ENCODE results near the gene LRG1.

The LRG1 gene

DNA sequence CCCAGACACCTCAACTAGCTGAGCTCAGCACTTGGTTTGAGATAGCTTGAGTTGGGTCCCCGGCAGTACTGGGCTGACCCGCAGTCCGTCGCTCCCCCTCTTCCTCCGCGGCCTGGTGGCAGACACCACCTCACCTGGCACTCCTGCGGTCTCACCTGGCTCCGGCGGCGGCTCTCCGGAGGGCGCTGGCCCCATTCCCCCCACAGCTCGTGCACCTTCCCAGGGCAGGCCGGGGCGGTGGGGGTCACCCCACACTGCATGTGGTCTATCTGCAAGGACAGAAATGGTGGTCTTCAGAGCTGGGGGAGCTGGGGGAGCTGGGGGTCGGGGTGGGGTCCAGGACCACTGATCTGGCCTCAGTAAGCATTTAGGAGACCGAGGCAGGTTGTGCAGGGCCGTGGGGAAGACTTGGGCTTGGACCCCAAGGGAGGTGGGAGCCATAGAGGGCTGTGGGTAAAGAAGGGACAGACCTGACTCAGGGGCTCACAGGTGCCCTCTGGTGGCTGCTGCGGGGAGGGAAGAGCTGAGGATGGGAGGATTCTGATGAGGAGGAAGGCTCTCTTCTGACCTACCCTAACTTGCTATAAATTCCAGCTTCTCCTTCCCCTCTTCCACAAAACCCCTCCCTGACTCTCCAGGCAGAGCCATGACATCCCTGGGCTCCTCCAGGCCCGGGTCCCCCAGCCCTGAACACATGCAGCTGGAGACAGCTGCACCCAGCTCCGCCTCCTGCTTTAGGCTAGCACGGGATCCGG, 14.9 kb downstream of the LRG1 start:
- peak; percentile 61 for DNase-seq

DNA sequence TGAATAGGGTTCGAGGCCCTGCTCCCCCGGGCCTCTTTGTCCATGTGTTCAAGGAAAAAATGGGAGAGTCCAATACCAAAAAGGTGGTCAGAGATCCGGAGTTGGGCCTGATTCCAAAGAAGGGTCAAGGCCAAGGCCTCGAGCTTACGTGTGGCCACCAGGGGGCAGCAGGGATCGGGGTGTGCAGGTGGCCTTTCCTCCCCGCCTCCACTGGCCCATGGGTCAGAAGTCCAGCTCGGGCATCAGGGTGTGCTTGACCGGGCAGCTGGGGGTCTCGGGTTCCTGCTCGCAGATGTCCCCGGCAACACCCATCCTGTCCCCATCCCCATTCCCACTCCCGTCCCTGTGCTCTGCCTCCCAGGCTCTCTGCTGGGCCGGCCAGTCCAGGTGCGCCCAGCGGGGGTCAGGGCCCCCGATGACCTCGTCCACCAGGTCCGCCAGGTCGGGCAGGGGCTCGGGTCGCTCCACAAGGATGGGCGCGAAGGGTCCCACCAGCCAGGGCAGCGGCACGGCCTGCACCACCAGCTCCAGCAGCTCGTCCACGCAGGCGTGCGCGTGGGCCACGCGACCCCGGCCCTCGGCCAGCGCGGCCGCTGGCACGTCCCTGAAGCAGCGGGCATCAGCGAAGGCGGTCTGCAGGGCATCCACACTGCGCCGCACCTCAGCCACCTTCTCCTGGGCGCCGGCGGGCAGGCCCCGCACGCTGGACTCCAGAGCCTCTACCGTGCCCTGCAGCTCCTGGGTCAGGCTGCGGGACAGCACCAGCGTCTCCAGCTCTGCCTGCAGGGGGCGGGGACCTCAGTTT, 16.3 kb downstream of the LRG1 start:
- DNase-seq, result no peak

DNA sequence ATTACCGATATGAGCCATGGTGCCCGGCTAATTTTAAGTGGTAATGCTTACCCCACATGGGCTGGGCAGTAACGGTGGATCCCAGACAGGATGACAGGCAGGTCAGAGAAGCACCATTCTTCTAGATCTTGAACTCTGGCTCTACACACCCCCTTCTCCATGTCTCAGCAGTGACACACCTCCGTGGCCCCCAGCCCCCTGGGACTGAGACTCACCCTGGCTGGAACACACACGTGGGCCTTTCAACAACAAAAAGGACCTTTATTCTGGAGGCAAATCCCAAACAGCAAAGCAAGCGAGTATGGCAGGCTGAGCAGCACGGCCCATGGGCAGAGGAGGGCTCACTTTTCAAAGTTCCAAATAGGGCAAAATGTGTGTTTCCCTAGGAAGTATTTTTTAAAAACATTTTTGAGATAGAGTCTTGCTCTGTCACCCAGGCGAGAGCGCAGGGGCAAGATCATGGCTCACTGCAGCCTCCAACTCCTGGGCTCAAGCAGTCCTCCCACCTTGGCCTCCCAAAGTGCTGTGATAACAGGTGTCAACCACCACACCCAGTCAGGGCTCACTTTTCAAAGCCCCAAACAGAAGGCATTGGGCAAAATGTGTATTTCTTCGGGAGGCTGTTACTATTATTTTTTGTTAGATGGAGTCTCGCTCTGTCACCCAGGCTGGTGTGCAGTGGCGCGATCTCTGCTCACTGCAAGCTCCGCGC, 17.4 kb downstream of the LRG1 start:
- no peak for DNase-seq

DNA sequence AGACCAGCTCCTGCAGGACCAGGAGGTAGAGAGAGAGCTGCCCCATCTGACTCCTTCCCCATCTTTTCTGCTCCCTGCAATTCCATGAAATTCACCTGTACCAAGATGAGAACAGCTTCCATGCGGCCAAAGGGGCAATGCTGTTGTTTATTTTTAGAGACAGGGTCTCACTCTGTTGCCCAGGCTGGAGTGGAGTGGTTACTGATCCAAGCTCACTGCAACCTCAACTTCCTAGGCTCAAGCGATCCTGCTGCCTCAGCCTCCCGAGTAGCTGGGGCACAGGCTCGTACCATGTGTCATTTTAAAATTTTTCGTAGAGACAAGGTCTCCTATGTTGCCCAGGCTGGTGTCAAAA, 18.0 kb downstream of the LRG1 start:
- DNase-seq, result no peak

DNA sequence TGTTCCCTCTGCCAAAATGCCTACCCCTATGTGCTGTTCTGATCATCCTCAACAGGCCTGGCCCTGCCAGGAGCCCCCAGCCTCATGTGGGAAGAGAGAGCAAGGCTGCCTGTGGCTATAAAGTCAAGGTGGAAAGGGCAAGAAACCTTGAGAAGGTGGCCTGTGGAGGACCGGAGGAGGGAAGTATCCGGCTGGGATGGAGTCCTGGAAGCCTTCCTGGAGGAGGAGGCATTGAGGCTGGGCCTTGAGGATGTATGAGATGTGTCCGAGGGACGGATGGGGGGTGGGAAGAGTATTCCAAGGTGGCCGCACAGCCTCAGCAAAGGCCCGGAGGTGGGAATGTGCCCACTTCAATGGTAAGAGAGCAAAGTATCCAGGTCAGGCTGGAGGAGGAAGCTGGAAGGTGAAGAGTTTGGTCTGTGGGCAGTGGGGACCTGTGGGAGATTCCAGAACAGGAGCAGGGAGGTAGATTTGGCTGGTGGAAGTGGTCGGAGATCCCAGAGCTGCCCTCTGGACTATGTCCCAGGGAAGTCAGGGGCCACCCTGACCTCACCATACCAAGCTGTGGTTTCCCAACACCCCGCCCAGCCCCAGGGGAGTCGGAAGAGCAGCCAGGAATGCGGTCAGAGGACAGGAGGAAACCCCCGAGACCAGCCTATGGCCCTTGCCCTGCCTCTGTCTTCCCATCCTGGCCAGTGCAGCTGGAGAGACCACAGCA, 18.5 kb downstream of the LRG1 start:
- DNase-seq, result no peak

DNA sequence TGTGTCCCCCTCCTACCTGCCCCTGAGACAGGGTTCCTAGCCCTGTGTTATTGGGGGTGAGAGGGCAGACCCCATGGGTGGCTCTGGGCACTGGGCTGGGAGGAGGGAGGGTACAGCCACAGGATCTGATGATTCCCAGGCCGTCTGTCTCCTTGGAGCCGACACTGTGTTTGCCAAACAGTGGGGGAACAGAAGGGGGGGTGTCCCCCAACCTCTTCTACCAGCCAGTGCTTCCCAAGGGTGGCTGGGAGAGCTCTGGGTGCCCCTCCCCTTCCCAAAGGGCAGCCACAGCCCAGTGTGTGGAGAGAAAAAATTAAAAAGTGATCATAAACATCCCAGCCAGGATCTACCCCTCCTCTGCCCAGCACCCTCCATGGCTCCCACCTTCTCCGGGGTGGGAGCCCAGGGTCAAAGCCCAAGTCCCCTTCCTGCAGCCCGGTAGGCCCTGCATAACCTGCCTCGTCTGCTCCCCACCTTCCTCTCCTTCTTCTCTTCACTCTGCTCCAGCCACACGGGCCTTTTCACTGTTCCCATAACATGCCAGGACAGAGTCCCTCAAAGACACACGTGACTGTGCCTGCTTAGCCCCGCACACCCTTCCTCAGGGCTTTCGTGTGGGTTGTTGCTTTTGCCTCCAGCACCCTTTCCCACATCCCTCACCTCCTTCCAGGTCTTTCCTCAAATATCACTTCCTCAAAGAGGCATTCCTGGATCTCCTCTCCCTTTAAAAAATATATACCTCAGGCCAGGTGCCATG, 20.1 kb downstream of the LRG1 start:
- no peak for DNase-seq

DNA sequence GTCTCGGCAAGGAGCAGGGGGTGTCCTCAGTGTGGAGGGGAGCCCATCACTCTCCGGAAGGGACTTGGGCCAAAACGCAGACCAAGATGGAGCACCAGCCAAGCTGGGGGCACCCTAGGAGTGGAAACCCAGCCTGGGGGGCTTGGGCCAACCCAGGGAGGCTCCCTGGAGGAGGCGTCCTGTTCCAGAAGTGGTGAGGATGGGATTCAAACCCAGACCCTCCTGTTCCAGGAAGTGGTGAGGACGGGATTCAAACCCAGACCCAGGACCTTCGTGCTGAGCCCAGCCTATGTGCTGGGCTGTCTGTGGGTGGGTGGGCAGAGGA, 20.7 kb downstream of the LRG1 start:
- DNase-seq, result no peak

DNA sequence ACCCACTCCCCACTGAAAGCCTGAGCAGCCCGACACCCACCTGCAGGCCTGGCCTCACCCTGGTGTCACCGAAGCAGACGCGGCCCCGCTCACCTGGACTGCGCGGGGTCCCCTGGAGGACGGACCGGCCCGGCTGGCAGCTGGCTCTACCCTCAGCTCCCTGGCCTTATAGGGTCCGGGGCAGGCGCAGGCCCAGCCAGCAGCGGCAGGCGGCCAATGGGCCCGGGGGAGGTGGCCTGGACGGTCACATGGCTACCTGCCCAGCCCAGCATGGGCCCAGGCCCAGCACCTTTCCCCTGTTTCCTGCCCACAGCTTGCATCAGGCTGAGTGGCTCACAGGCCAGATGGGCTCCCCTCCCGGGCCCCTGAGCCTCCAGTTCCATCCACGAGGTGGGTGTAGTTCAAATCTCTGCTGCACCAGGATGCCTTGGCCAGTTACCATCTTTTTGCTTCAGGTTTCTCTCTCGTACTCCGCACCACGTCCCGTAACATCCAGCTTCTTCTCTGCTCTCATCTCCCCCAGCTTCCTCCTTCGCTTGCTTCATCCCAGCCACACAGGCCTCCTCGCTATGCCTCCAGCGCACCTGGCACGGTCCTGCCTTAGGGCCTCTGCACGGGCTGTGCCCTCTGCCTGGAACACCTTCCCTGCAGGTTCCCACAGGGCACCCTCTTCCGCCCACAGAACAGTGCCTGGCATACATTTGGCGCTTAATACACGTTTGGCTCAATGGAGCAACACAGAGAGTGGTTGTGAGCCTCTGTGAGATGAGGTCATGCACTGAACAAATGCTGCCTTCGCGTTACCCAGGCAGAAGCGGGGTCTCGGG, 21.3 kb downstream of the LRG1 start, which contains the start of gene PLIN4:
PLIN4 (minus strand) TSS at position 142 of the 827 bp plus-strand sequence. CDS start 214 bp downstream, outside the sequence.
- no peak for DNase-seq

DNA sequence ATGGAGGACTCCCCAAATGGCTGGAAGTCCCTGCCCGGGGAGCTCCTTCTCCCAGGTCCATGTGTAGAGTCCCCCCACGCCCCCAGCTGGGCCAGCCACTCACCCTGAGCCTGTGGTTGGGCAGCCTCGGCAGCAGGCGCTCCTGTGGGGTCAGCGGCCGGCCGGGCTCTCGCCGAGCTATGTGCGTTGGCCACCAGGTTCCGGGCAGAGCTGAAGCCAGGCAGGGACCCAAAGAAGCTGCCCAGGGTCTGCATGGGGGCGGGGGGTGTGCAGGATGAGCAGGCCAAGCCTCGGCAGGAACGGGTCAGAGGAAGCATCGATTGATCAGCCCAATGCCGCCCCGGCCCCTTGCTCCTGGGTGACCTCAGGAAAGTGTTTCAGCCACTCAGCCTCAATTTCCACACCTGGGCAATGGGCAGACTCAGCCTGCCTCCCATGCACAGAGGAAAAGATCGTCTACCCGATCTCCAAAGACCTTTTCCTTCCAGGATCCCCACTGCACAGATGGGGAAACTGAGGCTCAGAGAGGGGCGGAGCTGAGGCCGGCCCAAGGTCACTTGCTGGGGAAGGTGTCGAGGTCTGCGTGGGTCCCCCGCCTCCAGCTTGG, 22.3 kb downstream of the LRG1 start:
- no peak for DNase-seq

DNA sequence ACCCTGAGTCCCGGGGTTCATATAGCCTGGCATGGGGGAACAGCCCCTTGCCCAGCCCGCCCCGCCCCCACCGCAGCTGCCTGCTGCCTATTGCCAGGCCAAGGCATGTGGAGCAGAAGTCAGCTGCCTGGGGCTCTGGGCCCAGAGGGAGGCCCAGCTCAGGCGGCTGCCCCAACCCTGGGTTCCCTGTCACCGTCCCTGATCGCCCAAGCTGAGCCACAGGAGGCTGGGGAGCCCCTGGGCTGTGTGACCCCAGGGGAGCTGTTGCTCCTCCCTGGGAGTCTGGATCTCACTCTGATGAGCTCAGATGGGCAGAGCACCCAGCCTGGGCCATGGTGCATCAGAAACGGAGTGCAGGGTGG, 22.9 kb downstream of the LRG1 start:
- no peak for DNase-seq

DNA sequence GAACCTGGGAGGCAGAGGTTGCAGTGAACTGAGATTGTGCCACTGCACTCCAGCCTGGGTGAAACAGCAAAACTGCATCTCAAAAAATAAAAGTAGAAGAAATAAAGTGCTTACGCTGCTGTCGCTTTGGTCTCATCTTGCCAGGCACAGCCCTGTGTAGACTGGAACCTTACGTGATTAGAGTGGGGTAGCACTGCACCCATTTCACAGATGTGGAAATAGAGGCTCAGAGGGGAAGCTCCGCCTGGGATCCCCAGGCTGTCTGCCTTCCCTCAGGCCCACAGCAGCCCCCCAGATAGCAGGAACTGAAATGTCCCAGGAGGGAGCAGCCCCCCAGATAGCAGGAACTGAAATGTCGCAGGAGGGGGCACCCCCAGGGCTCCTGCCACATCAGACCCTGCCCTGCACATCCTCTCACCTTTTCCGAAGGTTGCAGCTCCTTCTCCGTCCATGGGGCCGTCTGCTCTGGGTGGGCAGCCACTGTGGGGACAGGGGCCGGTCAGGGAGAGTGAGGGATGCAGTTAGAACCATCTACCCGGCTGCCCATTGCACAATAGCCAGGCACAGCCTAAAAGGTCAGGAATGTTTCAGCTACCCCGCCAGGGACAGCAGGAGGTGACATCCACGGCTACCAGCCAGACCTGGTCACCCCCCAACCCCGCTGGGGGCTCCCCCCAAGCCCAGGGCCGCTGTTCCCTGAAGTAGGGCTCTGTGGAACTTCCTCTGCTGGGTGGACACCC, 23.5 kb downstream of the LRG1 start:
- DNase-seq, result no peak

DNA sequence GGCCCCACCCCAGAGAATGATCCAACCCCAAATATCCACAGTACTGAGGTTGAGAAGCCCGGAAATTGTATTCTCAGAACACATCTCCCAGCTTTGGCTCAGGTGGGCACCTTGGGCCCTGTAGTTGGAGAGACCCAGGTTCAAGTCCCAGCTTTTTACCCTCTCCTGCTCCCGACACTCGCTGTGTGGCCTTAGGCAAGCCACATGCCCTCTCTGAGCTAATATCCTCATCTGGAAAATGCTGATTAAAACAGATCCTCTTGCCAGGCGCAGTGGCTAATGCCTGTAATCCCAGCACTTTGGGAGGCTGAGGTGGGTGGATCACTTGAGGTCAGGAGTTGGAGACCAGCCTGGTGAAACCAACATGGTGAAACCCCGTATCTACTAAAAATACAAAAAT, 24.1 kb downstream of the LRG1 start:
- DNase-seq, result no peak

DNA sequence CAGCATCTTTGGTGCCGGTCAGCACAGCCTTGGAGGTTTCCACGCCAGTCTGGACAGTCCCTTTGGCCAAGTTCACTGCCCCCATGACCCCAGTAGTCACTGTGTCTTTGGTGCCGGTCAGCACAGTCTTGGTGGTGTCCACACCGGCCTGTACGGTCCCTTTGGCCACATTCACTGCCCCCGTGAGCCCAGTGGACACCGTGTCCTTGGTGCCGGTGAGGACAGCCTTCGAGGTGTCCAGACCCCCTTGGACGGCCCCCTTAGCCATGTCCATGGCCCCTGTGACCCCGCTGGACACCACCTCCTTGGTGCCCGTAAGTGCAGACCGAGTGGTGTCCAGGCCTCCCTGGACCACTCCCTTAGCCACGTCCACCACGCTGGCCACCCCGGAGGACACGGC, 26.6 kb downstream of the LRG1 start:
- DNase-seq, result no peak

DNA sequence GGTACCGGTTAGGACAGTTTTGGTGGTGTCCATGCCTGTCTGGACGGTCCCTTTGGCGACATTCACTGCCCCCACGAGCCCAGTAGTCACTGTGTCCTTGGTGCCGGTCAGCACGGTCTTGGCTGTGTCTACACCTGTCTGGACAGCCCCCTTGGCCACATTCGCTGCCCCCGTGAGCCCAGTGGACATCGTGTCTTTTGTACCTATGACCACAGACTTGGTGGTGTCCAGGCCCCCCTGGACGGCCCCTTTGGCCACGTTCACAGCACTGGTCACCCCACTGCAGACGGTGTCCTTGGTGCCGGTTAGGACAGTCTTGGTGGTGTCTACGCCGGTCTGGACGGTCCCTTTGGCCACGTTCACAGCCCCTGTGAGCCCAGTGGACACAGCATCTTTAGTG, 27.8 kb downstream of the LRG1 start:
- no peak for DNase-seq

DNA sequence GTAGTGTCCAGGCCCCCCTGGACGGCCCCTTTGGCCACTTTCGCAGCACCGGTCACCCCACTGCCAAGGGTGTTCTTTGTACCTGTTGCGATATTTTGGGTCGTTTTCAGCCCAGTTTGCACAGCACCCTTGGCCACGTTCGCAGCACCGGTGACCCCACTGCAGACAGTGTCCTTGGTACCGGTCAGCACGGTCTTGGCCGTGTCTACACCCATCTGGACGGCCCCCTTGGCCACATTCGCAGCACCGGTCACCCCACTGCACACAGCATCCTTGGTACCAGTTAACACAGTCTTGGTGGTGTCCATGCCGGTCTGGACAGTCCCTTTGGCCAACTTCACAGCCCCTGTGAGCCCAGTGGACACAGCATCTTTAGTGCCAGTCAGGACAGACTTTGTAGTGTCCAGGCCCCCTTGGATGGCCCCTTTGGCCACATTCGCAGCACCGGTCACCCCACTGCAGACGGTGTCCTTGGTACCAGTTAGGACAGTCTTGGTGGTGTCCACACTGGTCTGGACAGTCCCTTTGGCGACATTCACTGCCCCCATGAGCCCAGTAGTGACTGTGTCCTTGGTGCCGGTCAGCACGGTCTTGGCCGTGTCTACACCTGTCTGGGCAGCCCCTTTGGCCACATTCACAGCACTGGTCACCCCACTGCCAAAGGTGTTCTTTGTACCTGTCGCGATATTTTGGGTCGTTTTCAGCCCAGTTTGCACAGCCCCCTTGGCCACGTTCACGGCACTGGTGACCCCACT, 28.4 kb downstream of the LRG1 start:
- no peak for DNase-seq

DNA sequence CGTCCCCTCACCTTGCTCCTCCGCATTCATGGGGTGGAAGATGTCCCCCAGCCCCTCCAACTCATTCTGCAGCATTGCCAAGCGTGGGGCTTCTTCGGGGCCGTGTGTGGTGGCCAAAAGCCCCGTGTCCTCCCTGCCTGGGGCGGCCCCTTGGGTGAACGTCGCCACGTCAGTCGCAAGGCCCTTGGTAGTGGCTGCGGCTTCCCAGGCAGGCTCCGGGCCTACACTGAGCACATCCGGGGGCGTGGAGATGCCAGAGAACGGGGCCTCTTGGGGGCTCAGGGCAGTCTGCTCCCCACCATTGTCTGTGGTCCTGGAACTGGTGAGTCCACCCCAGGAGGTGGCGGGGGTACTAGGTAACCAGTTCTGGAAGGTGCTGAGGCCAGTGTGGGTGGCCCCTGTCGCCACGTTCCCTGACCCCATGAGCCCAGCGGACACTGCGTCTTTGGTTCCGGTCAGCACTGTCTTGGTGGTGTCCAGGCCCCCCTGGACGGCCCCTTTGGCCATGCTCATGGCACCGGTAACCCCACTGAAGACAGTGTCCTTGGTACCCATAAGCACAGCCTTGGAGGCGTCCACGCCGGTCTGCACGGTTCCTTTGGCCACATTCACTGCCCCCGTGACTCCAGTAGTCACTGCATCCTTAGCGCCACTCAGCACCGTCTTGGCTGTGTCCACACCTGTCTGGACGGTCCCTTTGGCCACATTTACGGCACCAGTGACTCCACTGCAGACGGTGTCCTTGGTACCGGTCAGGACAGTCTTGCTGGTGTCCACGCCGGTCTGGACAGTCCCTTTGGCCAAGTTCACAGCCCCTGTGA, 29.2 kb downstream of the LRG1 start:
- no peak for DNase-seq

DNA sequence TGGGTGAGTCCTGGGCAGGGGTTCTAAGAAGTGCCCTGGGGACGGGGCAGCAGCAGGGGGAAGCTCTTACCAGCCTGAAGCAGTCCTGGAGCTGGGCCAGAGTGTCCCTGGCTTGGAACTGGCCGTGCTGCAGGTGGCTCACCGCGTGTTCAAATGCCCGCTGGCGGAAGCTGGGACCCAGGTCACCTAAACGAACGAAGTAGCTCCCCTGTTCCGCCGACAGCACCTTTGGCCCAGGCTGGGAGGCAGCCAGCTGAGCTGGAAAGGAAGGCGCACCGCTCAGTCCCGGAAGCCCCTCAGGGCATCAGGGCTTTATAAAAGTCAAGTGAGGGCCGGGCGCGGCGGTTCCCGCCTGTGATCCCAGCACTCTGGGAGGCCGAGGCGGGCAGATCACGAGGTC, 31.1 kb downstream of the LRG1 start:
- DNase-seq, result no peak

DNA sequence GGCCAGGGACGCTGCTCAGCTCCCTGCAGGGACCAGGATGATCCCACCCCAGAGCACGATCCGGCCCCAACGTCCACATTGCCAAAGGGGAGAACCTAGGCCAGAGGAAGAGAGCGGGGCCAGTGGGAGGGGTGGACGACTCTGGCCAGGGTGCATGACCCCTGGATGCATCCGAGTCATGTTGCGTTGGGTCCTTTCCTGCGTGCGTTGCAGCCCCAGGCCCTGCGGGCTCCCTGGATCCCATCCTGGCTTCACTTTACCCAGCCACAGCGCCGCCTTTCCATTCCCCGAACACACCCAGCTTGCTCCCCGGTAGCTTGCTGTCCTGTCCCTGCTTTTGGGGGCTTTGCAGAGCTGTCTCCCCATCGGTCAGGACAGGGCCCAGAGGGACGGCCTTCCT, 32.0 kb downstream of the LRG1 start:
- DNase-seq, result no peak

DNA sequence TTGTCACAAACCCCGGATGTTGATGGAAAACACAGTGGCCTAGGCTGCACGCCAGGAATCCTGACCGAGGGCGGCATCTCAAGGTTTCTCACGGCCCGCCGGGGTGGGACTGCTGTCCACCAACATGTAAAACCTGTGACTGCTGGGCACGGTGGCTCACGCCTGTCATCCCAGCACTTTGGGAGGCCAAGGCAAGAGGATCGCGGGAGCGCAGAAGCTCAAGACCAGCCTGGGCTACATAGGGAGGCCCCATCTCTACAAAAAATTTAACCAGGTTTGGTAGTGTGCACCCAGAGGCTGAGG, 32.7 kb downstream of the LRG1 start:
- no peak for DNase-seq
